Adrenal gland (tissue), 5 donors: ENCODE measurements around the gene EXT2.

Experiments used
- POLR2A ChIP-seq, 2 donors: fragments of 450-650 bp; IDR thresholded peaks; one replicate each; pipeline ENCODE4 v1.6.1; 2017; ENCODE audit warnings: antibody characterized with exemption in 2 of 2, mild to moderate bottlenecking in 2 of 2, moderate library complexity in 1 of 2
- TF ChIP-seq, protein P1 (sequence below), 6 experiments: fragments of 450-650 bp in 4 of 6; fragments of 200-600 bp in 2 of 6; sonication (generic) in 1 of 6; IDR thresholded peaks; 1 replicate in 5 of 6; 2 replicates in 1 of 6; pipeline versions ENCODE4 v1.5.1 to v1.8.0; 2016 to 2021; ENCODE audit warnings: antibody characterized with exemption in 6 of 6, mild to moderate bottlenecking in 2 of 6, moderate library complexity in 1 of 6
- donor health status: DM: no; HTN: no; CAD: no.

DNA sequence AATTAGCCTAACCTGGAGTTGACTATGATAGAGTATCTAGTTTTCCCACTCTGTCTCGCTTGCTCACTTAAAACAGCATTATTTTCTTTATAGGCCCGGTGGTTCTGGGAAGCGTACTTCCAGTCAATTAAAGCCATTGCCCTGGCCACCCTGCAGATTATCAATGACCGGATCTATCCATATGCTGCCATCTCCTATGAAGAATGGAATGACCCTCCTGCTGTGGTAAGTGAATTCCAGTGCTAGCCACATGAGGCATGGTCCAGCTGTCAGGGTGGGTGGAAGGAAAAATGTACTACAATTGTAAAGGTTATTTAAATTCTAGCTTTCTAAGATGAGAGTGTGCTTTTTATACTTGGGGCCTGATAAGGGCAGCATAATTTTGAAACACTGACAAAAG, 76.0 kb downstream of the EXT2 start:
- TF ChIP-seq, protein P1, sequence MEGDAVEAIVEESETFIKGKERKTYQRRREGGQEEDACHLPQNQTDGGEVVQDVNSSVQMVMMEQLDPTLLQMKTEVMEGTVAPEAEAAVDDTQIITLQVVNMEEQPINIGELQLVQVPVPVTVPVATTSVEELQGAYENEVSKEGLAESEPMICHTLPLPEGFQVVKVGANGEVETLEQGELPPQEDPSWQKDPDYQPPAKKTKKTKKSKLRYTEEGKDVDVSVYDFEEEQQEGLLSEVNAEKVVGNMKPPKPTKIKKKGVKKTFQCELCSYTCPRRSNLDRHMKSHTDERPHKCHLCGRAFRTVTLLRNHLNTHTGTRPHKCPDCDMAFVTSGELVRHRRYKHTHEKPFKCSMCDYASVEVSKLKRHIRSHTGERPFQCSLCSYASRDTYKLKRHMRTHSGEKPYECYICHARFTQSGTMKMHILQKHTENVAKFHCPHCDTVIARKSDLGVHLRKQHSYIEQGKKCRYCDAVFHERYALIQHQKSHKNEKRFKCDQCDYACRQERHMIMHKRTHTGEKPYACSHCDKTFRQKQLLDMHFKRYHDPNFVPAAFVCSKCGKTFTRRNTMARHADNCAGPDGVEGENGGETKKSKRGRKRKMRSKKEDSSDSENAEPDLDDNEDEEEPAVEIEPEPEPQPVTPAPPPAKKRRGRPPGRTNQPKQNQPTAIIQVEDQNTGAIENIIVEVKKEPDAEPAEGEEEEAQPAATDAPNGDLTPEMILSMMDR (IDR thresholded peaks at IDR 0.05): no peak
- TF ChIP-seq POLR2A (IDR thresholded peaks at IDR 0.05): no peak
